ENCODE data around the gene SLC25A12. TPM values are rescaled to one million over a fixed set of nuclear protein-coding genes. Genes with fewer than 3 reads are reported as not detected.

Gene SLC25A12
- total RNA-seq, 1 experiment from 2014 or later: 17.8 TPM

DNA sequence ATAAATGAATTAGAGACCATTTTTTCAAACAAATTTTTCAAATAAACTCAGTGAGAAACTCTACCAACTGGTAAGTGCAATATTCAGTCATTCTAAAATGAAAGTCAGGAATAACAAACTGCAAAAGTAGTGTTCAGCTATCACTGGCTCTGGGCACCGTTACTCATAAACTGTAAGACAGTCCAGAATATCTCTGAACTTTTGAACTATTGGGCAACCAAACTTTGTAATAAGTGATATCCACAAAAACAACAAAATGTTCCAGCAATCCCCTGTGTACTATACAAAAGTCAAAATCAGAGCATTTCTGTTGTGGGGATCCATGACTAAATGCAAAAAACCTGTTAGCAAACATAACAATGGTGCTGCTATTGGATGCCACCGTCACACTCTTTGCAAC, 56.3 kb downstream of the SLC25A12 start:
- DNase-seq: no peak
- Mint-ChIP-seq H3K27ac (ENCODE audit: unreplicated experiment) (no peak overlapping the region), H3K9me3 (ENCODE audit: low read depth, unreplicated experiment) (peaks cover 5% of the 10 kb centered on the region), H3K27me3 (ENCODE audit: unreplicated experiment) (no peaks in the 10 kb centered on the region), H3K4me3 (ENCODE audit: low read depth, unreplicated experiment) (no peak overlapping the region), H3K4me1 (ENCODE audit: low read depth, unreplicated experiment) (no peaks in the 10 kb centered on the region), H3K36me3 (ENCODE audit: insufficient read depth, unreplicated experiment) (peaks cover 5% of the 10 kb centered on the region)
- CTCF ChIA-PET: no interaction called here
- intact Hi-C loops (cut with micrococcal nuclease; ENCODE audit: unreplicated experiment): no loop called here
- no TSS peak for BruUV-seq (replicated peaks)
- TF ChIP-seq CTCF (IDR thresholded peaks at IDR 0.05; ENCODE audit: unreplicated experiment): no peak

DNA sequence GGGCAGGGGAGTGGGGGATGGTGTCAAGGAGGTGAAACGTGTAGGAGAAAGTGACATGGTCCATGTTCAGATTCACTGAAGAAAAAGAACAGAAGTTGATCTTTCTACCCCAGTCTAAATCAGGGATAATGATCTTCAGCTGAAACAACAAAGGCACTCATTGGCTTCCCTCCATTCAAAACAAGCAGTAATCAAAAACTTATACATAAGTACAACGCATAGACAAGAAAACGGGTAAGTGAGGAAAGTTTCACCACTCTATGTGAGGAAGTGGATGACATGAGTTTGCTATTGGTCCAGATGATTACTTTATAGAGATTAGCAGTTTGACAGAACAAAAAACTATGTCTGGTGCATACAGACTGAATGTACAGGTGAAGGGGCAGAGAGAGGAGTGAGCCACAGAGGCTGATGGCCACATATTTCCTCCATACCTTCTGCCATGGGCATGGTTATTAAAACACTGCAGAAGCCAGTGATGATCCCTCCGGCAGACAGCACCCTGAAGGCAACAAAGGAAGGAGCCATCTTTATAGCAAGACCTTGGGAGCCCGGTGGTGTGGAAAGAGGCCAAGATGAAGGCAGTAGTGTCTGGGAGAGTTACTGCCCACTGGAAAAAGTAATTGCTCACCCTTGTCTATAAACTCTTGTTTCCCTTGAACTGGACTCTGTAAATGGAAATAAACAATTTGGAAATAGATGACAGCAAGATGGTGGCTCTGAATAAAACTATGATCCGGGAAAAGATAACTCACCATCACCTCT, 57.7 kb downstream of the SLC25A12 start:
- Mint-ChIP-seq H3K27me3 (ENCODE audit: unreplicated experiment) (no peaks in the 10 kb centered on the region), H3K27ac (ENCODE audit: unreplicated experiment) (no peak overlapping the region), H3K4me1 (ENCODE audit: low read depth, unreplicated experiment) (no peaks in the 10 kb centered on the region), H3K36me3 (ENCODE audit: insufficient read depth, unreplicated experiment) (peaks cover 6% of the 10 kb centered on the region), H3K9me3 (ENCODE audit: low read depth, unreplicated experiment) (peaks cover 7% of the 10 kb centered on the region), H3K4me3 (ENCODE audit: low read depth, unreplicated experiment) (no peak overlapping the region)
- CTCF ChIA-PET: no interaction called here
- no peak for DNase-seq
- BruUV-seq (replicated peaks): no TSS peak
- TF ChIP-seq CTCF (IDR thresholded peaks at IDR 0.05; ENCODE audit: unreplicated experiment): no peak
- intact Hi-C loops (cut with micrococcal nuclease; ENCODE audit: unreplicated experiment): no loop called here

GRCh38 chr2:171835386-171835785, 58.7 kb downstream of the SLC25A12 start:
- Mint-ChIP-seq H3K4me1 (ENCODE audit: low read depth, unreplicated experiment) (no peaks in the 10 kb centered on the region), H3K27me3 (ENCODE audit: unreplicated experiment) (no peaks in the 10 kb centered on the region), H3K9me3 (ENCODE audit: low read depth, unreplicated experiment) (peaks cover 10% of the 10 kb centered on the region), H3K27ac (ENCODE audit: unreplicated experiment) (no peak overlapping the region), H3K4me3 (ENCODE audit: low read depth, unreplicated experiment) (no peak overlapping the region), H3K36me3 (ENCODE audit: insufficient read depth, unreplicated experiment) (peaks cover 11% of the 10 kb centered on the region)
- intact Hi-C loops (cut with micrococcal nuclease; ENCODE audit: unreplicated experiment): no loop called here
- no peak for TF ChIP-seq CTCF (IDR thresholded peaks at IDR 0.05; ENCODE audit: unreplicated experiment)
- CTCF ChIA-PET: no interaction called here
- no peak for DNase-seq
- BruUV-seq (replicated peaks): no TSS peak

GRCh38 chr2:171834286-171834685, 59.8 kb downstream of the SLC25A12 start:
- intact Hi-C loops (cut with micrococcal nuclease; ENCODE audit: unreplicated experiment): no loop called here
- Mint-ChIP-seq H3K4me1 (ENCODE audit: low read depth, unreplicated experiment) (no peaks in the 10 kb centered on the region), H3K27ac (ENCODE audit: unreplicated experiment) (no peak overlapping the region), H3K4me3 (ENCODE audit: low read depth, unreplicated experiment) (no peak overlapping the region), H3K36me3 (ENCODE audit: insufficient read depth, unreplicated experiment) (peaks cover 11% of the 10 kb centered on the region), H3K9me3 (ENCODE audit: low read depth, unreplicated experiment) (peaks cover 10% of the 10 kb centered on the region), H3K27me3 (ENCODE audit: unreplicated experiment) (no peaks in the 10 kb centered on the region)
- DNase-seq: no peak
- CTCF ChIA-PET: no interaction called here
- TF ChIP-seq CTCF (IDR thresholded peaks at IDR 0.05; ENCODE audit: unreplicated experiment): no peak
- no TSS peak for BruUV-seq (replicated peaks)

Data from Calu3 (cell line).